SK-N-MC (cell line): Measurements from ENCODE around the gene TMIGD1.

Experiments
- EZH2 ChIP-seq: fragments of 200-600 bp; sonication (generic); IDR thresholded peaks from one replicate; pipeline ENCODE4 v1.6.1; 2017; ENCODE audit warnings: antibody characterized with exemption
- POLR2AphosphoS5 ChIP-seq: IDR thresholded peaks from 2 replicates; pipeline ENCODE4 v1.6.1; 2012; ENCODE audit warnings: mild to moderate bottlenecking, low read depth, low read length, borderline replicate concordance

- no peak for TF ChIP-seq POLR2AphosphoS5
- TF ChIP-seq EZH2 = no peak
Measured at GRCh38 chr17:30354701-30355100, 20.8 kb upstream of the TMIGD1 start.
